Stimulated activated CD8-positive, alpha-beta memory T cell treated with anti-CD3 and anti-CD28 coated beads, Interleukin-2, amount 100 ng/mL, for 1 hour (primary cell): Measurements from ENCODE around the gene DNASE1L1.
"Not testable (repeated sequence)": the region's sequence is repeated elsewhere in the genome, so short reads cannot be mapped to it uniquely, and the experiment has no call there.

Source experiments
- DNase-seq, 2 donors: peaks; one replicate each; pipeline ENCODE4 v3.0.0-alpha.2; 2020; ENCODE audit warnings: low read depth in 2 of 2

The DNASE1L1 gene

DNA sequence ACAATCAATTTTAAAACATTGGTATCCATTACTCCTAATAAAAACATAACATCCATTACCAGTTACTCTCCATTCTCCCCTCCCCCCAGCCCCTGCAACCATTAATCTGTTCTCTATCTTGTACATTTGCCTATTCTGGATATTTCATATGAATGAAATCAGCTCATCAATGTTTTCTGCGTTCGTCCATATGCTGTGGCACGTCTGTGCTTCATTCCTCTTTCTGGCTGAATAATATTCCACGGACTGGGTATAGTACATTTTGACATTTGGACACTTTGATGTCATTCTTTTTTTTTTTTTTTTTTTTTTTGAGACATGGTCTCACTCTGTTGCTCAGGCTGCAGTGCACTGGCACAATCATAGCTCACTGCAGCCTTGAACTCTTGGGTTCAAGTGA lies 5.2 kb downstream of the DNASE1L1 start:
- no peak for DNase-seq

- no peak for DNase-seq
These were observed 5.9 kb downstream of the DNASE1L1 start for GRCh38 chrX:154403192-154403591.

GRCh38 chrX:154402622-154403127 lies 6.4 kb downstream of the DNASE1L1 start:
- no peak for DNase-seq

GRCh38 chrX:154401918-154402621 lies 7.0 kb downstream of the DNASE1L1 start:
- no peak for DNase-seq

DNA sequence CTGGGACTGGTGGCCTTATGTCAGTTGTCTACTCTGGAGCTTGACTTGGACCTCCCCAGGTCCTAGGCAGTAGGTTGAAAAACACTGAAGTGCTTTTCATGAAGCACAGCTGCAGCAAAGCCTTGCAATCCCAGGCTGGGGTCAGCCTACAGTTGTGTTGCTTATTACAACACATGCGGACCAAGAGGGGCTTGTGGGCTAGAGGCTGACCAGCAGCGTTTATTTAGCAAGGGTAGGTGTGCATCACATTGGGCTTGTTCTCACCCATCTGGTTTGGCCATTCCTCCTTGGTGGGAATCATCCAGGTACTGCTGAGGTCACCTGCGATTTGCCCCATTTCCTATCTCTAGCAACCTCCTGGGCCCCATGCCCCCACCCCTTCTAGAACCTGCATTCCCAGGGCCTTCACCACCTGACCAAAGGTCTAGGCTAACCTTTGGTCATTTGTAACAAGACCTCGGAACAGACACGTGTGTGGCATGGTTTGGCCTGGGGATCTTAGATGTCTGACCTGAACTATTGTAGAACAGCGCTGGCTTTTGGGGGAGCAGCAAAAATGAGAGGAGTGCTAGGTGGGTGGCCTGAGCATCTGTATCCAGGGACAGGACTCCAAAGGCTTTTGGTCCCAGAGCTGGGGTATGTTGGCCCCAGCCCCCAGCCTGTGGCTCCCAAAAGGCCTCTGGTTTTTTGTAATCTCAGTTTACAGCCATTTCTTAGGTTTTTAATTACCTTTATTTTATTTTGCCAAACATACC lies 7.8 kb downstream of the DNASE1L1 start:
- DNase-seq, result no peak

DNA sequence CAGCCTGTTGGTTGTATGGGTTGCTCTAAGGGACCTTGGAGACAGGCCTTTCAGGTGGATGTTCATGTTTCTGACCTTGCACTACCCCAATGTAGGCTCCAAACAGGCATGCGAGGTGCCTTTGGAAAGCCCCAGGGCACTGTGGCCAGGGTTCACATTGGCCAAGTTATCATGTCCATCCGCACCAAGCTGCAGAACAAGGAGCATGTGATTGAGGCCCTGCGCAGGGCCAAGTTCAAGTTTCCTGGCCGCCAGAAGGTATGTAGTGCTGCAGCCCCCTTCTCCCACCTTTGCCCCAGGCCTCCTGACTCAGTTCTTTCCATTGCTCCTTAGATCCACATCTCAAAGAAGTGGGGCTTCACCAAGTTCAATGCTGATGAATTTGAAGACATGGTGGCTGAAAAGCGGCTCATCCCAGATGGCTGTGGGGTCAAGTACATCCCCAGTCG lies 8.7 kb downstream of the DNASE1L1 start:
- not testable (repeated sequence) for DNase-seq

DNA sequence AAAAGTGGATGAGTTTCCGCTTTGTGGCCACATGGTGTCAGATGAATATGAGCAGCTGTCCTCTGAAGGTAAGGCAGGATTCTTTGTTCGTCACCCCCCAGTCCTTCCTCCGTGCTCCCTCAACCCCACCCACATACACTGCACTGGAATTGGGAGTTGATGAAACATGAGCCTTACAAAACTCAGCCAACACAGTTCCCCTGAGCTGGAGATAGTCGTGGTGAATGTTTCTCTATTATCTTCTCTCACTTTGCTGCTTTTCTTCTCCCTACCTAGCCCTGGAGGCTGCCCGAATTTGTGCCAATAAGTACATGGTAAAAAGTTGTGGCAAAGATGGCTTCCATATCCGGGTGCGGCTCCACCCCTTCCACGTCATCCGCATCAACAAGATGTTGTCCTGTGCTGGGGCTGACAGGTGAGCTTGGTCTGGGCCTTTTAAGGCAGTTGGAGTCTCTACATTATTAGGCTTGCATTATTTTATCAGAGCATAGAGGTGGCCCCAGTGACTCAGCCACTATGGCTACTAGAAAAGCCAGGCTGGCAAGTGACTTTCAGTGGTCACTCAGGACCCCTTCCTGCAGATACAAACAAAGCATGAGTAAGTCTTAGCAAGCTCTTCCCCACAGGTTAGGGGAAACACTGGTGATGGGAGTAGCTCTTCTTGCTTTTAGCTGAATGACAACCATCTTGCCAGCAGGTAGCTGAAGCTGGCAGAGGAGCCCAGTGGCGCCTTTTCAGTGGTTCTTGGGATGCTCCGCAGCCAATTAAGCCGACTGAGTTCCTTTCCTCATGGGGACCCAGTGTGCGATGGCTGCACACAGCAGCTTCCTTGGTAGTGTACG lies 9.3 kb downstream of the DNASE1L1 start:
- DNase-seq, result no peak

DNA sequence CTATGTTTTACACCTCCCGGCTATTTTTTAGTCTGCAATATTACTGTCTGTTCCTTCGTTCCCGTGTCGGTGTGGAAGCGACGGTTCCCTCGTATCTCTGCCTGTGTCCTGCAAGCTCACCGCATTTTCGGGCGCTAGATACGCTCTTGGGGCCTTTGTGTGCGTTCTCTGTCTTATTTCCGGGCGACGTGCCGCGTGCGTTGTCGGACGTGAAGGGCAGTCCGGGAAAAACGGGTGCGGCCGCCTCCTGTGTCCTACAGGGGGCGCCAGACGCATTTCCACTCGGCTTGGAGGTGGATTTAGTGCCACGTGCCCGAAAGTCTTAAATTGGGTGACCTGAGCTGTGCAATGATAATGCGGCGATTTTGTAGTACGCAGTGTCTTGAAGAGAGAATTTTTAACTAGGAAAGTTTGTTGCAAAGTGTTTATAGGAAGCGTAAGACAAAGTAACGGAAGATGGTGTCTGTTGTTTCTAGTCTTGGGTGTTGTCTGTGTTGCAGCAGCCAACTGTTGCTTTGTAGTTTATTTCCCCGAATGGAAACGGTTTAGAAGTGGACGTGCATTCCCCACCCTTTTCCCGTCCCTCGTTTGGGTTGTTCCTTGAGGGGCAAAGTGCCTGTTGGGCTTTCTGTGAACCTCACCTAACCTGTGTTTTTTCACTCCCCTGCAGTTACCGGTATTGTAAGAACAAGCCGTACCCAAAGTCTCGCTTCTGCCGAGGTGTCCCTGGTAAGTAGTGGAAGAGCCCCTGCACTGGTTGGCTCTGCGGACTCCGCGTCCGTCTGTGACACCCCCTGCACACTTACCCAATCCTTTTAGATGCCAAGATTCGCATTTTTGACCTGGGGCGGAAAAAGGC lies 10.2 kb downstream of the DNASE1L1 start:
- peak; percentile 63 to 69 for DNase-seq

DNA sequence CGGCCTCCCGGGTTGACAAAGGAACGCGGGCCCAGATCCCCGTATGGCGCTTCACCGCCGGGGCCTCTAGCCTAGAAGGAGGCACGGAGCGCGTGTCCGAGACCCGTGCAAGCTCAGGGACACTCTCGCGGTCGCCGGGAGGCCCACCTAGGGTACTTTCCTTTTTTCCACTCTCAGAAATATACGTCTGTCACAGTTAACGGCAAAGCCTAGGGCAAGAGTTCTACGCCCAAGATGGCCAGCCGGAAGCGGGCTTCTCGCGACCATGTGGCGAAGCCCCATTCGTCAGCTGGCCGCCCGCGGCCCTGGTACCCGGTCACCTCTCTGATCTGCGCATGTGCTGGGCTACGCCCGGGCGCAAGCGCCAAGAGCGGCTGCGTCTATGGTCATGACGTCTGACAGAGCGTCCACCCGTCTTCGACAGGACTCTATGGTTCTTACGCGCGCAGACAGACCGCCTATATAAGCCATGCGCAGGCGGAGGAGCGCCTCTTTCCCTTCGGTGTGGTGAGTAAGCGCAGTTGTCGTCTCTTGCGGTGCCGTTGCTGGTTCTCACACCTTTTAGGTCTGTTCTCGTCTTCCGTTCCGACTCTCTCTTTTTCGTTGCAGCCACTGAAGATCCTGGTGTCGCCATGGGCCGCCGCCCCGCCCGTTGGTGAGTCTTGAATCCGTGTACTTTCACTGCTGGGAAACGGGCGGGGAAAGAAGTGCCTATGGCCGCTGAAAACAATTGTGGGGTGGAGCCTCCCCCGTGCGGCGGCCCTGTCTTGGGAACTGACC lies 11.0 kb downstream of the DNASE1L1 start, which contains the start of gene RPL10:
Gene RPL10 (plus strand): TSS at position 490 of the 780 bp plus-strand sequence. CDS start 143 bp downstream, at position 633.
- DNase-seq, result peak; percentile 68 to 78

DNA sequence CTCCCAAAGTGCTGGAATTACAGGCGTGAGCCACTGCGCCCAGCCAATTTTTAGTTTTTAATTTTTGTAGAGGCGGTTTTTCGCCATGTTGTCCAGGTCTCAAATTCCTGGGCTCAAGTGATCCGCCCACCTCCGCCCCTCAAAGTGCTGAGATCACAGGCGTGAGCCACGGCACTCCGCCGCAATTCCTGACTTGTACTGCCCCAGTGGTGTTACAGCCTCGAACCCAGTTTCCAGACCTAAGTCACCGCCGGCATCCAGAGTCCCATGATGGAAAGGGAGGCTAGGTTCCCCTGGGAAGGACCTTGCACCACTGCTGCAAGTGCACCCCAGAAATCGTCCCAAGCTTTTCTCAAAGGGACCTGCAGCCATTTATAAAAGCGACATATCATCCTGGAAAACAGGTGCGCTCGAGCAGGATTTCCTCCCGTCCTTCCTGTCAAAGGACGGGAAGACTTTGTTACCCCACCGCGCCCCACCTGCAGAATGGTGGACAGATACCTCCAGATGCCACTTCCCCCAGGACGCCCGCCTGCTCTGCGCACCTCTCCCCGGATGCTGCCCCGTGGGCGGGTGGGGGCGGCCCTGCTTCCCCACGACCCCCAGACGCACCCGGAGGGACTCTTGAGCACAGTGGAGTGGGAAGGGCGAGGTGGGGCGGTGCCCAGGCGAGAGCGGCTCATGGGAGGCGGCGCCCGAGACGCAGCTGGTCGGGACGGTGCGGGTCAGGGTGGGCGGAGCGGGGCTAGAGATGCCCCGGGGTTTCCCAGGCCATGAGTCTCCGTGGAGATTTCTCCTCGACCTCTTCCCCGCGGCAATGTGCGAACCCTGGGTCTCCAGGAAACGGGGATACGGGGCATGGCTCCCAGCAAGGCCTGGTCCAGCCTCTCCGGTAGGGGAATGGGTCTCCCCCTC lies 11.8 kb downstream of the DNASE1L1 start:
- peak in 1 of 2 donors; percentile 25 for DNase-seq

GRCh38 chrX:154396363-154396762 lies 12.7 kb downstream of the DNASE1L1 start:
- not testable (repeated sequence) for DNase-seq

DNA sequence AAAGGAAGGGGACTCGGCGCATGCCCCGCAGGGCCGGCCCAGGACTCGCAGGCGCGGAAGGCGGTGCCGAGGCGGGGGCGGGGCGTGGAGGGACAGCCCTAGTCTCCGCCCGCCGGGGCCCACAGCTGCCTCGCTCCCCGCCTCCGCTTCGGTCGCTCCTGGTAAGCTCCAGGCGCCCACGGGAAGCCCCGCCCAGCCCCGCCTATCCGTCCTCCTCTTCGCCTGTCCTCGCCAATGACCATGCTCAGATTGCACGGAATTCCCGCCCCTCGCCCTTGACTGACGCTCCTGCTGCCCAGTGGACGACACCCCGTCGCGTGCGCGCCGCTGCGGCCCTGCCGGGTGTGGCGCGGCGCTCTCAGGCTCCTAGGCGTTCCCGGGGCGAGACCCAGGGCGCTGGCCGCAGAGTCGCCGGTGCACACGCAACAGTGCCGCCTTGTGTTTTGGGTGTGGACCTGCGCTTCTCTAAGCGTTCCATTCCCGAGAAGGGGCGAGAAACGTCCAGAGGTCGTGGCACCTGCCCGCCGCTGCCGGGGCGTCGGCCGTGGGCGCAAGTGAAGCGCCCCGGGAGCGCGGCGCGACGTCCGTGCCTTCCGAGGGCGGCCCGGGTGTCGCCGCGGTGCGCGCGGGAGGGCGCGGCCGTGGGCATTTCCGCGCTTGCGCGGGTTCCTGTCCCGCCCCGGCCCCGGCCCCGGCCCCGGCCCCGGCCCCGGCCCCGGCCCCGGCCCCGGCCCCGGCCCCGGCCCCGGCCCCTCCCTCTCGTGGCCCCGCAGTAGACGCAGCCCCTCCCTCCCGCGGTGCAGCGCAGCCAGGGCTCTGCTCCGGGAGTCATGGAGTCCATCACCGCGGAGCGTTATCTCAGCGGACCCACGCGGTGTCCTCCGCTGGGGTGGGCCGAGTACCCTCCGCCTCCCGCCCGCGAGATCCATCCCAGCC lies 19.0 kb downstream of the DNASE1L1 start:
- DNase-seq, result not testable (repeated sequence)

DNA sequence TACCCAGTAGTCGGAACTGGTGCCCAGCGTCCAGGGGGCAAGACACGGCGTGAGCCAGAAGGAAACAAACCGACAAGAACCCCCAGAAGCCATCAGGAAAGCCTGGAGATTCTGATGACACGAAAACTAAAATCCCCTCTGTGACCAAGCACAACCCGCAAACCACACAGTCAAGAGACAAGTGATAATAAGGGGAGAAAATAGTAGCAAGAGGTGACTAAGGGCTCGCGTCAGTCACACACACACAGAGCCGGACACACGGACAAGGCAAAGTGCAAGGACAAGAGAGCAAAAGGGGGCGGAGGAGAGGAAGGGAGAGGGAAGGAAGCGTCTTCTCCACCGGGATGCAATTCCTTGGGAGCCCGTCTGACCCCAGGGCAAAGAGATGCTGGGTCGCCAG lies 20.4 kb downstream of the DNASE1L1 start:
- DNase-seq, result not testable (repeated sequence)

DNA sequence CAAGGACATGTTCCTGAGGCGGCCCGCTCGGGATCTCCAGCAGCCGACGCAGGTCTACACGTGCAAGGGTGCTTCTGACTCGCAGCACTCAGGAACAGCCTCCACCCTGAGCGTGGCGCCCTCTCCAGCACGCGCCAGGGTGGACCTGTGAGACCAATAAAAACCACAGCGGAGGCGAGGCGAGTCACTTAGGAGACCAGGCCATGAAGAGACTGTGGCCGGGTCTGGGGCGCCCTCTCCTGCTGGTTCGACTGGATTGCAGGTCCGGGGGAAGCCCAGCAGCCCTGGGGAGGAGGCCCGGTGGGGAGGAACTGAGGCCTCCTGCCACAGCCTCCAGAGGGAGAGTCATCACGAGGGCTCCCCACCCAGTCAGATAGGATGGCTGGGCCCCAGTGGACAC lies 21.0 kb downstream of the DNASE1L1 start:
- DNase-seq, result not testable (repeated sequence)

DNA sequence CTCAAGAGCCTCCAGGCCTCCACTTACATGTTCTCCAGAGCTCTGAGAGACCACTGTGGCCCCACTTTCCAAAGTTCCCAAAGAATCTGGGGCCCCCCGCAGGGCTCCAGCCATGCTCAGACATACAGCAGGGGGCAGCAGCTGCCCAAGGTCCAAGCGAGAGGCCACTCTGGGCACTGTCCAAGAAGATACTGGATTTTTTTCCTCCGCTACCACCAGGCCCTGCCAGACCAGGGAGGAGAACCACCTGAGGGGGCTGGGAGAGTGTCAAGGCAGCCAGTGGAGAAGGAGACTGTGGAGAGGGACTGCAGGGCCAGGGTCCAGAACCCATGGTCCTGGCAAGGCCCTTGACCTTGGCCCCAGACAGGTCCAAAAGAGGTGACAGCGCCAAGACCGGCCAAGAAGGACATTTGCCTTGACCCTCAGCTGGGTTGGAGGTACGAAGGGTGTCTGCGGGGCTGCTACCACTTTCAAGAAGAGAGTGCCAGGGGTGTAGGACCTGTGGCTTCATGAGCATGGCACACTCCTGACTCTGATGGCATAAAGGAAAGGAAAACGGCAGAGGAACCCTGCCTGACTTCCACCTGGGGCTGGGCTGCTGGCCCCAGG lies 24.7 kb downstream of the DNASE1L1 start:
- no peak for DNase-seq

GRCh38 chrX:154383359-154384283 lies 25.4 kb downstream of the DNASE1L1 start:
- no peak for DNase-seq
